Lung (tissue), 12 donors: ENCODE data around the gene RRP8. TPM values are rescaled to one million over a fixed set of nuclear protein-coding genes. Genes with fewer than 3 reads are reported as not detected.

ENCODE experiments used
- ATAC-seq: fragments of 200-7000 bp; cut with Tn5 transposase; one replicate; pipeline ENCODE4 v1.9.1; 2020; ENCODE audit warnings: moderate number of reproducible peaks; ENCODE audit not compliant: insufficient read depth, low FRiP score
- DNase-seq, 3 donors: peaks; one replicate each; pipeline ENCODE4 v3.0.0-alpha.2; 2013 to 2017
- H3K27ac ChIP-seq, 2 donors: one replicate each; pipeline ENCODE4 v1.5.1; 2013; ENCODE audit warnings: mild to moderate bottlenecking in 2 of 2, moderate library complexity in 2 of 2, control low read depth in 1 of 2, inconsistent platforms in 1 of 2, low read depth in 1 of 2, low read length in 1 of 2
- H3K27me3 ChIP-seq, 3 donors: one replicate each; pipeline ENCODE4 v1.5.1; 2013; ENCODE audit warnings: low read length in 2 of 3; ENCODE audit not compliant: control insufficient read depth in 3 of 3, insufficient read depth in 3 of 3
- H3K36me3 ChIP-seq, 4 donors: one replicate each; pipeline ENCODE4 v1.5.1; 2013; ENCODE audit warnings: low read length in 4 of 4, mild to moderate bottlenecking in 1 of 4, moderate library complexity in 1 of 4; ENCODE audit not compliant: control insufficient read depth in 4 of 4, insufficient read depth in 4 of 4
- H3K4me1 ChIP-seq, 5 donors: one replicate each; pipeline ENCODE4 v1.5.1; 2013; ENCODE audit warnings: low read length in 5 of 5, mild to moderate bottlenecking in 2 of 5, moderate library complexity in 1 of 5; ENCODE audit not compliant: control insufficient read depth in 5 of 5, insufficient read depth in 5 of 5
- H3K4me3 ChIP-seq: one replicate; pipeline ENCODE4 v1.5.1; 2013; ENCODE audit warnings: mild to moderate bottlenecking, control low read depth, moderate library complexity
- H3K9ac ChIP-seq, 2 donors: one replicate each; pipeline ENCODE4 v1.5.1; 2013; ENCODE audit warnings: low read length in 2 of 2, control low read depth in 1 of 2; ENCODE audit not compliant: insufficient read depth in 1 of 2
- H3K9me3 ChIP-seq, 4 donors: one replicate each; pipeline ENCODE4 v1.5.1; 2013; ENCODE audit warnings: low read length in 3 of 4, mild to moderate bottlenecking in 1 of 4, moderate library complexity in 1 of 4; ENCODE audit not compliant: control insufficient read depth in 4 of 4, insufficient read depth in 3 of 4
- WGBS, 2 donors: extraction: QIAGEN DNeasy Blood & Tissue Kit; methylation state at CpG; one replicate each; pipeline ENCODE4 v1.1.7; 2013; 5-methylcytosine and 5-hydroxymethylcytosine counted together
- polyA plus RNA-seq, 2 donors: library from polyadenylated mRNA; stranded (reverse); fragments of 200-250 nt; gene quantifications; one replicate each; pipeline ENCODE4 v1.2.1, GENCODE V29; 2013
- total RNA-seq, 2 donors: library from RNA; depleted of rRNA in 1 of 2; stranded (reverse); fragments of >200 nt in 1 of 2; gene quantifications; one replicate each; pipeline ENCODE4 v1.2.1, GENCODE V29; 2014 to 2021
- TF ChIP-seq, protein P1 (sequence below): IDR thresholded peaks from 2 replicates; pipeline ENCODE4 v1.5.1; 2012; ENCODE audit warnings: mild to moderate bottlenecking; ENCODE audit errors: control extremely low read depth, extremely low read depth
- donor health status: control.
- donor health status: control.
- donor health status: Bipolar disorder and iron deficiency.
- donor health status: healthy.
- donor health status: DM: yes; HTN: yes; CAD: no.

RRP8 gene
- total and polyA plus RNA-seq, 4 donors: 15.0 to 19.1 (median 16.8) TPM

DNA sequence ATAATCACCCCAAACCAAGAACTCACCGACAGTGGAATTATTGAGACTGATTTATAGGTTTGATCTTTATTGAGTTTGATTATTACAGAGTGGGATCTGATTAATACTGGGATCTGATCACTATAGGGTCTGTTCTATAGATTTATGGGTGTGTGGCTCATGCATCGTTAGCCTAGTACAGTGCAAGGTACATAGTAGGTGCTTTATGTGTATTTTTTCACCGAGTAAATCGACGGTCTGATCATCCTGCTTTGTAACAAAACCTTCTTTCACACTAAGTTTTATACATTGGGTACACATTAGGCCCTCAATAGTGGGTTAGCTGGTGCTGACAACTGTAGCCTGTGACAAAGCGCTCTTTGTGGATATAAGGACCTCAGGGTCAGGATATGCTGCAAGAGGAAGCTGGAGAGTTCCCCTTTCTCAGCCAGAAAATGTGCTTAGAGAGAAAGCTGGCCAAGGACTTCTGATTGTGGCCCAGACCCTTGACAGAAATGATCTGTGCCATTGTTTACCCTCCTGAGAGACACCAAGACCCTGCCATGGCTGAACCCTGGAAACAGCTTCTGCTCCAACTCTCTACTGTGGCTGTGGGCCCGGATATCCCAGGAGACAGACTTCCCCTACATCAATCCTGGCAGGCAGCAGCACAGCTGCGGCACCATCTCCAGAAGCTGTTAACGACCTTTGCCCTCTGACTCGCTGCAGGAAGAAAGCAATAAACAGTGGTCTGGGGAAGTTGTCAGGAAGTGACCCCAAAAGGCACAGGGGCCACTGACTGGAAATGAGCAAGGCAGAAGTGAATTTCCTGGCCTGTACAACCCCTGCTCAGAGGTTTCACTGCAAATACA, 31.9 kb upstream of the RRP8 start:
- peaks cover 0 to 32% (median 17%) of the 10 kb centered on the region in 4 donors for H3K36me3 ChIP-seq
- no peak overlapping the region for H3K4me3 ChIP-seq
- 21 to 37% methylated on average over 10 of the region's 10 CpGs for WGBS, 2 donors
- ATAC-seq (no peak), DNase-seq (peak; percentile 73 to 87 (median 76))
- TF ChIP-seq, protein P1, sequence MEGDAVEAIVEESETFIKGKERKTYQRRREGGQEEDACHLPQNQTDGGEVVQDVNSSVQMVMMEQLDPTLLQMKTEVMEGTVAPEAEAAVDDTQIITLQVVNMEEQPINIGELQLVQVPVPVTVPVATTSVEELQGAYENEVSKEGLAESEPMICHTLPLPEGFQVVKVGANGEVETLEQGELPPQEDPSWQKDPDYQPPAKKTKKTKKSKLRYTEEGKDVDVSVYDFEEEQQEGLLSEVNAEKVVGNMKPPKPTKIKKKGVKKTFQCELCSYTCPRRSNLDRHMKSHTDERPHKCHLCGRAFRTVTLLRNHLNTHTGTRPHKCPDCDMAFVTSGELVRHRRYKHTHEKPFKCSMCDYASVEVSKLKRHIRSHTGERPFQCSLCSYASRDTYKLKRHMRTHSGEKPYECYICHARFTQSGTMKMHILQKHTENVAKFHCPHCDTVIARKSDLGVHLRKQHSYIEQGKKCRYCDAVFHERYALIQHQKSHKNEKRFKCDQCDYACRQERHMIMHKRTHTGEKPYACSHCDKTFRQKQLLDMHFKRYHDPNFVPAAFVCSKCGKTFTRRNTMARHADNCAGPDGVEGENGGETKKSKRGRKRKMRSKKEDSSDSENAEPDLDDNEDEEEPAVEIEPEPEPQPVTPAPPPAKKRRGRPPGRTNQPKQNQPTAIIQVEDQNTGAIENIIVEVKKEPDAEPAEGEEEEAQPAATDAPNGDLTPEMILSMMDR: no peak
- peaks cover 7 to 28% (median 12%) of the 10 kb centered on the region in 5 donors for H3K4me1 ChIP-seq
- H3K9me3 ChIP-seq: peaks cover 0 to 2% (median 0%) of the 10 kb centered on the region in 4 donors
- peak overlapping the region in 1 of 2 donors; percentile 39 for H3K9ac ChIP-seq
- H3K27me3 ChIP-seq: no peaks in the 10 kb centered on the region
- H3K27ac ChIP-seq: peak overlapping the region; percentile 35 to 76

DNA sequence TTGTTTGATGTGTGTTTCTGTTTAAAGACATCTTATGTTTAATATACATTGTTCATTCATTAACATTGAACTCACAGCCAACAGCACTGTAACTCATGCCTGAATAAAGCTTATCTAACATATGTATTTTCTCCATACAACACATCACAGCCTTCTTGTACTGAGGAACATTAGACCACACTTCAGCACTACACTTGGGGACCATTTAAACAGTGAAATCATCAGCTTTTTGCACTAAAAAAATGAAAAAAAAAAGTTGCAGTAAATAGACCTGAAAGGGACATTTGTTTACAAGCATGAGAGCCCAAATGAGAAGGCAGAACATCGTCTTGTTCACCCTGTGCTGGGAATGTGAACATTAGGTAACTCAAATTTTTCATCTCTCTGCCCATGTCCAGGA, 31.1 kb upstream of the RRP8 start:
- H3K4me3 ChIP-seq: no peak overlapping the region
- H3K4me1 ChIP-seq: peaks cover 7 to 28% (median 12%) of the 10 kb centered on the region in 5 donors
- ATAC-seq: no peak
- peaks cover 0 to 29% (median 16%) of the 10 kb centered on the region in 4 donors for H3K36me3 ChIP-seq
- peaks cover 0 to 2% (median 0%) of the 10 kb centered on the region in 4 donors for H3K9me3 ChIP-seq
- TF ChIP-seq, protein P1: no peak
- no peaks in the 10 kb centered on the region for H3K27me3 ChIP-seq
- H3K27ac ChIP-seq: no peak overlapping the region
- WGBS, 2 donors: 54 to 58% methylated on average over 1 of the region's 1 CpG
- no peak overlapping the region for H3K9ac ChIP-seq
- no peak for DNase-seq

DNA sequence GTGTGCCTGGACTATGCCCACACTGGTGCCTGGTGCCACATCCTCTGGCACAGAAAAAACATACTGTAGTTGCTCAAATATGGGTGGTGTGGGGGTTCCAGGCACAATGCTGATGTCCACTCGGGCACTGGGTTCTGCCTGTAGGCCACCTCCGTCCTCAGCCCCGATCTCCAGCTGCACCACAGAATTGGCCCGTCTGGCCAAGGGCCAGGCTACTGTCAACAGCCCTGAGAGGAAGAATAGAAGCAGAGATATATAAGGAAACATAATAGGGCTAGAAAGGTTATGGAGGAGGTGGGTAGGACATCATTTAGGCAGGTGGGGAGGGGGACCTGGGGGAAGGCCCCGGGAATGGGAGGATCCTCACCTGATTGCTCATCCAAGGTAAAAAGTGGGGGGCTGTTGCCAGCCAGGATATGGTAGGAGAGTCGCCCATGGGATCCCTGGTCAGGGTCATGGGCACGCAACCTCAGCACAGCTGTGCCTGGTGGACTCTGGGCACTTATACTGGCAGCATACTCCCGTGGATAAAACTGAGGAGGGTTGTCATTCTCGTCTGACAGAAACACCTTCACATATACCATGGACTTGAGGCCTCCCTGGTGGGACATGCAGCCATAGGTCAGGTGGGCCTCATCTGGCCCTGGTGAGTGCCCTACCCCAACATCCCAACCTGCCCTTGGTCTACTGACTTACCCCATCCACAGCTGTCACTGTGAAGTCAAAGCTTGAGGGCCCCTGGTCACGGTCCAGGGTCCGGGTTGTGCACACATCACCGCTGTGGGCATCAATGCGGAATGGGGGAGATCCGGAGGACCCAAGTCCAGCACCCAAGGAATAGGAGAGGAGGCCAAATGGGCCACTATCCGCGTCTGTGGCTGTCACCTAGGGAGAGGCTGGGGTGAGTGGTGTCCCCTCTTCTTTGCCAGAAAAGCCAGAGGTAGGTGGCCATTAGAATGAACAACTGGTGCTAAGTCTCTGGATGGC, 30.3 kb upstream of the RRP8 start:
- no peaks in the 10 kb centered on the region for H3K27me3 ChIP-seq
- TF ChIP-seq, protein P1: no peak
- DNase-seq (no peak), ATAC-seq (no peak)
- no peak overlapping the region for H3K9ac ChIP-seq
- H3K36me3 ChIP-seq: peaks cover 0 to 34% (median 16%) of the 10 kb centered on the region in 4 donors
- peaks cover 7 to 28% (median 12%) of the 10 kb centered on the region in 5 donors for H3K4me1 ChIP-seq
- no peak overlapping the region for H3K4me3 ChIP-seq
- peaks cover 0 to 2% (median 0%) of the 10 kb centered on the region in 4 donors for H3K9me3 ChIP-seq
- H3K27ac ChIP-seq: no peak overlapping the region
- WGBS, 2 donors: 90 to 93% methylated on average over 16 of the region's 16 CpGs
